Endothelial cell of umbilical vein (primary cell): Measurements from ENCODE around the gene OAF. TPM values are rescaled to one million over a fixed set of nuclear protein-coding genes. Genes with fewer than 3 reads are reported as not detected.

ENCODE experiments used
- BruUV-seq: library from RNA; stranded (reverse); fragments of 400-500 nt; replicated peaks from 2 replicates; lab custom pipeline; 2021; lab: Mats Ljungman, UMichigan
- CTCF ChIA-PET: fragments of 300-600, 350-600 bp; sonication (Branson Sonifier 250); formaldehyde crosslinking; loops from one replicate; lab custom pipeline; 2021; ENCODE audit warnings: antibody characterized with exemption, inconsistent platforms; lab: Charles Lee
- POLR2A ChIA-PET: fragments of 300-600, 350-600 bp; sonication (Branson Sonifier 250); formaldehyde crosslinking; loops from one replicate; lab custom pipeline; 2021; ENCODE audit warnings: antibody characterized with exemption, inconsistent platforms; lab: Charles Lee
- DNase-seq: peaks from one replicate; pipeline ENCODE4 v3.0.0-alpha.2; 2011; ENCODE audit warnings: low read depth, low spot score
- FAIRE-seq: peaks from 2 replicates; lab custom pipeline; 2011; peaks lifted over from hg19 to GRCh38; lab: Jason Lieb, UNC
- H2AFZ ChIP-seq: 2 replicates; pipeline ENCODE4 v1.6.0; 2012; ENCODE audit warnings: low read depth, low read length, control low read depth, inconsistent platforms
- H3K27ac ChIP-seq: 2 replicates; pipeline ENCODE4 v1.5.1; 2011; ENCODE audit warnings: low read depth, mild to moderate bottlenecking, control low read depth, low read length, moderate library complexity; ENCODE audit not compliant: insufficient read depth
- H3K27me3 ChIP-seq, 2 experiments: 2 replicates each; pipeline versions ENCODE4 v1.6.0 to v1.6.1; 2011; ENCODE audit warnings: low read length in 2 of 2, mixed read lengths in 1 of 2; ENCODE audit not compliant: control insufficient read depth in 2 of 2, insufficient read depth in 2 of 2
- H3K36me3 ChIP-seq, 2 experiments: 2 replicates in 1 of 2; 3 replicates in 1 of 2; pipeline ENCODE4 v1.5.1; 2011; ENCODE audit warnings: low read length in 2 of 2, mild to moderate bottlenecking in 1 of 2, moderate library complexity in 1 of 2; ENCODE audit not compliant: control insufficient read depth in 2 of 2, insufficient read depth in 2 of 2; ENCODE audit errors: extremely low read depth in 1 of 2
- H3K4me1 ChIP-seq: 3 replicates; pipeline ENCODE4 v1.5.1; 2011; ENCODE audit warnings: mild to moderate bottlenecking, low read length; ENCODE audit not compliant: control insufficient read depth, insufficient read depth; ENCODE audit errors: extremely low read depth
- H3K4me2 ChIP-seq: 2 replicates; pipeline ENCODE4 v1.6.1; 2011; ENCODE audit warnings: low read length, control low read depth, mixed read lengths; ENCODE audit not compliant: insufficient read depth
- H3K4me3 ChIP-seq, 3 experiments: fragments of 200-600 bp in 1 of 3; sonication (generic), shearing (Covaris generic) in 1 of 3; replicated peaks in 1 of 3; 2 replicates each; pipeline ENCODE4 v1.5.1; 2011 to 2016; ENCODE audit warnings: control low read depth in 3 of 3, low read length in 3 of 3, mild to moderate bottlenecking in 2 of 3, inconsistent platforms in 1 of 3, low read depth in 1 of 3, moderate library complexity in 1 of 3; ENCODE audit not compliant: insufficient read depth in 1 of 3
- H3K79me2 ChIP-seq: 2 replicates; pipeline ENCODE4 v1.6.0; 2012; ENCODE audit warnings: low read length, inconsistent platforms; ENCODE audit not compliant: control insufficient read depth, insufficient read depth
- H3K9ac ChIP-seq: replicated peaks from 2 replicates; pipeline ENCODE3; 2011; ENCODE audit warnings: low read length, control low read depth; ENCODE audit not compliant: insufficient read depth; ENCODE audit errors: extremely low read depth
- H3K9me1 ChIP-seq: replicated peaks from 3 replicates; pipeline ENCODE4 v1.6.0; 2011; ENCODE audit warnings: mild to moderate bottlenecking, low read length; ENCODE audit not compliant: control insufficient read depth, insufficient read depth; ENCODE audit errors: extremely low read depth
- H3K9me3 ChIP-seq: replicated peaks from 2 replicates; pipeline ENCODE4 v1.5.1; 2012; ENCODE audit warnings: low read length, inconsistent platforms; ENCODE audit not compliant: control insufficient read depth, insufficient read depth
- H4K20me1 ChIP-seq: replicated peaks from 2 replicates; pipeline ENCODE3; 2011; ENCODE audit warnings: mild to moderate bottlenecking, low read length; ENCODE audit not compliant: control insufficient read depth, insufficient read depth; ENCODE audit errors: extremely low read depth
- EZH2 ChIP-seq: IDR thresholded peaks from 2 replicates; pipeline ENCODE4 v1.6.1; 2012; ENCODE audit warnings: borderline replicate concordance, low read depth, mild to moderate bottlenecking, moderate library complexity, low read length, inconsistent platforms; ENCODE audit not compliant: severe bottlenecking
- FOS ChIP-seq: IDR thresholded peaks from 2 replicates; pipeline ENCODE4 v1.6.1; 2011; ENCODE audit warnings: mild to moderate bottlenecking, low read length, moderate library complexity, borderline replicate concordance; ENCODE audit not compliant: insufficient read depth
- GATA2 ChIP-seq: IDR thresholded peaks from 2 replicates; pipeline ENCODE4 v1.7.0; 2011; ENCODE audit warnings: low read depth, mild to moderate bottlenecking, moderate library complexity, mixed read lengths, low read length; ENCODE audit not compliant: insufficient read length, insufficient read depth
- JUN ChIP-seq: IDR thresholded peaks from 2 replicates; pipeline ENCODE4 v1.6.1; 2011; ENCODE audit warnings: borderline replicate concordance, low read depth; ENCODE audit not compliant: insufficient read length, insufficient read depth
- MYC ChIP-seq: IDR thresholded peaks from one replicate; pipeline ENCODE4 v1.6.1; 2011; ENCODE audit warnings: mild to moderate bottlenecking, low read depth, low read length
- POLR2A ChIP-seq: IDR thresholded peaks from 2 replicates; pipeline ENCODE4 v1.6.1; 2012; ENCODE audit warnings: low read depth, mild to moderate bottlenecking, control low read depth, low read length
- POLR2AphosphoS5 ChIP-seq: IDR thresholded peaks from 2 replicates; pipeline ENCODE4 v1.6.1; 2012; ENCODE audit warnings: low read depth, mild to moderate bottlenecking, control low read depth, low read length, moderate library complexity; ENCODE audit not compliant: insufficient read depth
- dilution Hi-C: fragments of 300-500 bp; cut with MboI; formaldehyde crosslinking; loops from one replicate; pipeline ENCODE4 v1.15.0; 2019; ENCODE audit warnings: low sequenced_read_pairs; ENCODE audit not compliant: extremely low pct_ligation_motif_present
- intact Hi-C: fragments of 100-400 bp; cut with micrococcal nuclease; formaldehyde crosslinking; loops from one replicate; pipeline ENCODE4 v1.10.0; 2022
- polyA plus RNA-seq, 4 experiments: library from polyadenylated mRNA; depleted of rRNA in 3 of 4; stranded (reverse) in 3 of 4; unstranded in 1 of 4; fragments of >200 nt; gene quantifications; 2 replicates each; pipeline versions ENCODE4 v1.2.1 to v1.2.3, GENCODE V29; 2011 to 2012; ENCODE audit warnings: missing spikeins in 1 of 4
- total RNA-seq: library from RNA; stranded (reverse); gene quantifications from 2 replicates; pipeline ENCODE4 v1.2.3, GENCODE V29; 2021
- TF ChIP-seq, protein P1 (sequence below): IDR thresholded peaks from 2 replicates; pipeline ENCODE4 v1.6.1; 2011; ENCODE audit not compliant: insufficient read depth, insufficient read length
- TF ChIP-seq, protein P2 (sequence below), 2 donors: IDR thresholded peaks; 1 replicate in 1 of 2; 2 replicates in 1 of 2; pipeline ENCODE4 v1.5.1; 2011; ENCODE audit warnings: low read length in 2 of 2, mild to moderate bottlenecking in 2 of 2, moderate library complexity in 2 of 2, control low read depth in 1 of 2, inconsistent platforms in 1 of 2, low read depth in 1 of 2; ENCODE audit not compliant: insufficient read depth in 1 of 2; ENCODE audit errors: extremely low read depth in 1 of 2

OAF gene
- total and polyA plus RNA-seq, 2 donors (not counting 3 experiments of a cell fraction or from before 2014, with no cell fraction given), result 32.1 to 33.8 TPM

DNA sequence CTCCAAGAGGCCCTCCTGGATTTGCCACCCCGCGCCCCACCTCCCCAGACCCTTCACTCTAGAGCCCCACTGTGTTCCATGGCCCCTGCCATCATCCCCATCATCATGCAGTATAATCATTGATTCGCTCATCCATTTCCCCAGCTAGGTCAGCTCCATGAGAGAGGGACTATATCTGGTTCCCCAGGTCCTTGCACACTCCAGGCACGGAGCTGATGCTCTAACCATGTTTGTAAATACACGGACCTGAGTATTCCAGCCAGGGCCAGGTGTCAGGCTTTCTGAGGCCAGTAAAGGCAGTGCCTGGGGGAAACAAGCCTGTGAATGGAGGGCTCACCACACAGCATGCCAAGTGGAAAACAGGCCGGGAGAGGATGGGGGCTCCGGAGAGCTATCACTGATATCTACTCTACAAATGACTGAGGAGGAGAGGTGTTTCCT lies 27.1 kb upstream of the OAF start:
- Histone ChIP-seq H3K36me3 (no peaks in the 10 kb centered on the region), H3K4me2 (no peak overlapping the region), H3K9ac (no peak overlapping the region), H3K9me1 (no peaks in the 10 kb centered on the region), H4K20me1 (no peaks in the 10 kb centered on the region), H2AFZ (no peak overlapping the region), H3K79me2 (no peaks in the 10 kb centered on the region), H3K9me3 (no peaks in the 10 kb centered on the region), H3K27me3 (no peaks in the 10 kb centered on the region), H3K4me1 (no peaks in the 10 kb centered on the region), H3K27ac (no peak overlapping the region), H3K4me3 (no peak overlapping the region)
- FAIRE-seq (no peak), DNase-seq (no peak)
- POLR2A ChIA-PET, result no interaction called here
- TF ChIP-seq, protein P1, sequence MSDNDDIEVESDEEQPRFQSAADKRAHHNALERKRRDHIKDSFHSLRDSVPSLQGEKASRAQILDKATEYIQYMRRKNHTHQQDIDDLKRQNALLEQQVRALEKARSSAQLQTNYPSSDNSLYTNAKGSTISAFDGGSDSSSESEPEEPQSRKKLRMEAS, result no peak
- TF ChIP-seq JUN (no peak), GATA2 (no peak), POLR2AphosphoS5 (no peak), POLR2A (no peak), MYC (no peak), EZH2 (no peak), FOS (no peak)
- TF ChIP-seq, protein P2, sequence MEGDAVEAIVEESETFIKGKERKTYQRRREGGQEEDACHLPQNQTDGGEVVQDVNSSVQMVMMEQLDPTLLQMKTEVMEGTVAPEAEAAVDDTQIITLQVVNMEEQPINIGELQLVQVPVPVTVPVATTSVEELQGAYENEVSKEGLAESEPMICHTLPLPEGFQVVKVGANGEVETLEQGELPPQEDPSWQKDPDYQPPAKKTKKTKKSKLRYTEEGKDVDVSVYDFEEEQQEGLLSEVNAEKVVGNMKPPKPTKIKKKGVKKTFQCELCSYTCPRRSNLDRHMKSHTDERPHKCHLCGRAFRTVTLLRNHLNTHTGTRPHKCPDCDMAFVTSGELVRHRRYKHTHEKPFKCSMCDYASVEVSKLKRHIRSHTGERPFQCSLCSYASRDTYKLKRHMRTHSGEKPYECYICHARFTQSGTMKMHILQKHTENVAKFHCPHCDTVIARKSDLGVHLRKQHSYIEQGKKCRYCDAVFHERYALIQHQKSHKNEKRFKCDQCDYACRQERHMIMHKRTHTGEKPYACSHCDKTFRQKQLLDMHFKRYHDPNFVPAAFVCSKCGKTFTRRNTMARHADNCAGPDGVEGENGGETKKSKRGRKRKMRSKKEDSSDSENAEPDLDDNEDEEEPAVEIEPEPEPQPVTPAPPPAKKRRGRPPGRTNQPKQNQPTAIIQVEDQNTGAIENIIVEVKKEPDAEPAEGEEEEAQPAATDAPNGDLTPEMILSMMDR (IDR thresholded peaks at IDR 0.05; ENCODE audit: extremely low read depth in 1 of 2, insufficient read depth in 1 of 2, low read depth in 1 of 2, low read length in 2 of 2), result no peak
- CTCF ChIA-PET, result no interaction called here
- no TSS peak for BruUV-seq
- dilution Hi-C loops (no loop called here), intact Hi-C loops (no loop called here)
